HL-60/S4 (cell line): ENCODE measurements around the gene BAIAP2L1.
"Not testable (repeated sequence)": the region's sequence is repeated elsewhere in the genome, so short reads cannot be mapped to it uniquely, and the experiment has no call there.

Source experiments
- in situ Hi-C: fragments of 300-500 bp; cut with MboI; formaldehyde crosslinking; loops from 2 replicates; pipeline ENCODE4 v1.14.3; 2022; ENCODE audit warnings: low sequenced_read_pairs

Gene BAIAP2L1

DNA sequence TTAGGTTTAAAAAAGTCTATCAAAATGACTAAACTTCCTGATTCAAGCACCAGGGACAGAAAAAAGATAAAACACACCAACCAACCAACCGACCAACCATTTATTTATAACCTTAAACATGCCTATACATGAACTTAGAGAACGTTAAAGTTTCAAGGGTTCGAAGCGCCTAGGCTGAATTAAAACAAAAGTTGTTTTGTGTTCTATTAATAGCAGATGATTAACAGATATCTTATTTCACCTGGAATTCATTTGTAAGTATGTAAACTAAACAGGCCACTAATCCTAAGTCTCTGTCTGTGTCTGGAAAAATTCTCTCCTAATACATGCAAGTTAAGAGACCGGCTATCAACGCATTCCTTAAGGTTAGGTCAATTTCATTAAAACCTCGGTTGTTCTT lies 1.4 kb downstream of the BAIAP2L1 start:
- in situ Hi-C loops = no loop called here

DNA sequence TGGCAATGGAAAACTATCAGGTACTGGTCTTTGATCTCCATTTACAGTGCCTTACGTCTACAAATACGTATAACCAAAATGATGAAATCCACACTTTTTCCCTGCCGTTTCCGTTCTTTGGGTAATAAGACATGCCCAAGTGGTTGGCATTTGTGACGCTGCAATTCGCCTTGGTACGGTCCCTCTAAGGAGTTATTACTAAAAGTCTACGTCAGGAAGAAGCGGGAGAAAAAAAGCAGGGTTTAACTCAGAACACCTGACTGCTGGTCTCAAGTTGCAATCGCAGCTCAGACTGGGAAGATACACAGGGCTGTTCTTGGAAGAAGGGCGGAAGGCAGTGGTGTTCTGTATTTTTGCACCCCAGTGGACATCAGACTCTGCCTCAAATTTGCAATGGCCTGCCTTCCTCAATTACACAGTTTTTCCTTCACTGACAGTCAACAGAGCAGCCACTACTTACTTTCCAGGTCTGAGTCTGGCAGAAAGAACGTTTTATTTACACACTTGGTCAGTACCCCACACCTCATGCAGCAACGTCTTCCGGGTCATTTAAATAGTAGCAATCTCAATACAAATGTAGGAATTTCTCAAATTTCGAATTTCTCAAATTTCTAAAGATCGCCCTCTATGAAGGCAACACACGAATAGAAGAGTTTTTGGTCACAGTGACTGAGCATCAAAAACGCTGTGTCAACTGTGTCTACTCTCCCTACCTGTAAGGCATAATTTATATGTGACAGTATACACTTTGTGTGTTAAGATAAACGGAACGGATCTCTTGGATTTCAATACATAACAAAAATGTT lies 2.1 kb downstream of the BAIAP2L1 start:
- in situ Hi-C loops = no loop called here

DNA sequence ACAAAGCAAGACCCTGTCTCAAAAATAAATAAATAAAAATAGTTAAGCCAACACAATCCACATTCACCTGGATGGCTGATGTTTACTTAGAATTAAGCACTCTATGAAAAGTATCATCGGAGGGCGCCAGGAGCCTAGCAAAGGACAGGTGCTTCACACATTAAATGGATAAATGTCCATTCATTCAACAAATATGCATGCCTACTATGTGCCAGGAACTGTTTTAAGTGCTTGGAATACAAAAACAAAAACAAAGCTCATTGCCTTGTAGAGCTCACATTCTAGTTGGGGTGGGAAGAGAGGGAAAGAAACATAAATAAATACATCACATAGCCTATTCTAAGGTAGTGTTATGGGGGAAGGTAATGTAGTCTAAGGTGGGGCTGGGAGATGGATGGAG lies 4.1 kb downstream of the BAIAP2L1 start:
- in situ Hi-C loops = no loop called here

DNA sequence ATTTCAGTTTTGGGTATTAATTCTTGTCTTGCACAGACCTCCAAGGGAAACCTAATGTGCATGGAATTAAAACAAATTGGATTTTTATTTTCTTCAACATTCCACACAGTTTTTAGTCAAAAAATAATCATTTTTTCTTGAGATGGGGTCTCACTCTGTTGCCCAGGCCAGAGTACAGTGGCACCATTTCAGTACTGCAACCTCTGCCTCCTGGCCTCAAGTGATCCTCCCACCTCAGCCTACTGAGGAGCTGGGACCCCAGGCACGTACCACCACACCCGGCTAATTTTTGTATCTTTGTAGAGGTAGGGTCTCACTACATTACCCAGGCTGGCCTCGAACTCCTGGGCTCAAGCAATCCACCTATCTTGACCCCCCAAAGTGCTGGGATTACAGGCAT lies 4.9 kb downstream of the BAIAP2L1 start:
- in situ Hi-C loops = no loop called here

DNA sequence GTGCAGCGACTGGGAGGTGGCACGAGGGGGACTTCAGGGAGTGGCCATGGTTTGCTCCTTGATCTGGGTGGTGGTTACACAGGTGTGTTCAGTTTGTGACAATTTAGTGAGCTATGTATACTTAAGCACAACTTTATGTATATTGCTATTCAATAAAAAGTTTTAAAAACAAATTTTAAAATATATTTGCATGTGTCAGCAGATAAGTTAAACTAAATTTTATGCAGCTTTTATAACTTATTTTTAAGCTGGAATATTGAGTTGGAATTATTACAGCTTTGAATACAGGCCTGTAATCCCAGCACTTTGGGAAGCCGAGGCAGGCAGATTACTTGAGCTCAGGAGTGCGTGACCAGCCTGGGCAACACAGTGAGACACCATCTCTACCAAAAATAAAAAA lies 5.4 kb downstream of the BAIAP2L1 start:
- in situ Hi-C loops = no loop called here

DNA sequence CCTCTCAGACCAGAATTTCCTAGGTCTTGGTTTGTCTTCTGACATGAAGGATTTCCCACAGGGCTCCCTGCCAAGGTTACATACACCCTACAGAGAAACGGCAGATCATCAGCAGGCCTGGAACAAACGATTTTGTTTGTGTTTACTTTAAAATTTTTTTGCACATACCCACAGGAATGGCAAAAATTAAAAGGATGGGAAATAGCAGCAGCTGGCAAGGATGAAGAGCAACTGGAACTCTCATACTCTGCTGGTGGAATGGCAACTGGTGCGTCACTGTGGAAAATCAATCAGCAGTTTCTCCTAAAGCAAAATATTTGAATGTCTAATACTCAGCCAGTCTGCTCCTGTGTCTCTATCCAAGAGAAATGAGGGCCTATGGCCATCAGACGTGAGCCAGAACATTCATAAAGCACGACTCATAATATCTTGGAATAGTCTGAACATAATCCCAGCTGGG lies 6.5 kb downstream of the BAIAP2L1 start:
- in situ Hi-C loops = no loop called here

DNA sequence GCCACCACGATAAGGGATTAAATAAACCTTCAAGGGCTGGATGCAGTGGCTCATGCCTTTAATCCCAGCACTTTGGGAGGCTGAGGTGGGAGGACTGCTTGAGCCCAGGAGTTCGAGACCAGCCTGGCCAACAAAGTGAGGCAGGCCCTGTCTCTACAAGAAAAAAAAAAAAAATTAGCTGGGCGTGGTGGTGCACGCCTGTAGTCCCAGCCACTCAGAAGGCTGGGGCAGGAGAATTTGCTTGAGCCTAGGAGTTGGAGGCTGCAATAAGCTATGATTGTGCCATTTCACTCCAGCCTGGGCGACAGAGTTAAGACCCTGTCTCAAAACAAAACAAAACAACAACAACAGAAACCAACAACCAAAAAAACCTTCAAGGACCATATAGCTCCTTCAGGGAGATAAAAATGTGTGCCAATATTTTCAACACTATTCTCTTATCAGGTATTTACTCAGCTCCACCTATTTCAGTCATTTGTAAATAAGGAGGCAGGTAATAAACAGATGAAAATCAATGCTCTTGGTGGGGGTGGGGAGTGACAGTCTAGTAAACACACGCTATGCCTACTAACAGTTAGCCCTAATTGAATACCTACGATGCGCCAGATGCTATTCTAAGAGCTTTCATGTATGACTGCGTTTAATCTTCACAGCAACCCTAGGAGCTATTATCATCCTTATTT lies 13.2 kb downstream of the BAIAP2L1 start:
- in situ Hi-C loops = no loop called here

DNA sequence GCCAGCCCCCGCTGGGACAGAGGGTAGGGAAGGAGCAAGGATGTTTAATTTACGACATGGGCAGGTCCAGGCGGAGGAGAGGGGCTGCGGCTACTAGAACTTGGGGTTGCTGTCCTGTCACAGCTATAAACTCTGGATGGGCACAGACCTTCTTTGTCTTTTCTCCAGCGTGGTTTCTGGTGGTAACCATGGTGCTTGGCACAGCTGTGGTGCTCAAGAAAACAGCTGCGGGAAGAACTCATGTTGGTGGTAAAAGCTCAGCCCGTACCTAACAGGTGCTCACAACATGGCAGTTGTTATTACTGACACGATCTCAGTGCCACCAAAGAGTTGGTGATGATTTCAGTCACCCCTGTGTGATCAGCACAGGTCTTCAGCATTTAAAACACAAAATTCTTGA lies 13.8 kb downstream of the BAIAP2L1 start:
- in situ Hi-C loops = no loop called here

DNA sequence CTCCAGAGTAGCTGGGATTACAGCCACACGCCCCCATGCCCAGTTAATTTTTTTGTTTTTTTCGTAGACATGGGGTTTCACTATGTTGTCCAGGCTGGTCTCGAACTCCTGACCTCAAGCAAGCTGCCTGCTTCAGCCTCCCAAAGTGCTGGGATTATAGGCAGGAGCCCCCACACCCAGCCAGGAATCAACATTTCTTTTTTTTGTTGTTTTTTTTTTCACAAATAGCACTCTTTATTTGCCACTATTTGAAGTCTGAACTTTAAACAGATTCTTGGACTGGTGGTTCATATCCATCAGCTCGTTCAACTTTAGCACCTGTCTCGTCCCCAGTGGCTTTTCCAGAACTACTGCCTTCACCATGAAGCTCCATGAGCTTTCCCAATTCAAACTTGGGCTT lies 15.4 kb downstream of the BAIAP2L1 start:
- in situ Hi-C loops = not testable (repeated sequence)

DNA sequence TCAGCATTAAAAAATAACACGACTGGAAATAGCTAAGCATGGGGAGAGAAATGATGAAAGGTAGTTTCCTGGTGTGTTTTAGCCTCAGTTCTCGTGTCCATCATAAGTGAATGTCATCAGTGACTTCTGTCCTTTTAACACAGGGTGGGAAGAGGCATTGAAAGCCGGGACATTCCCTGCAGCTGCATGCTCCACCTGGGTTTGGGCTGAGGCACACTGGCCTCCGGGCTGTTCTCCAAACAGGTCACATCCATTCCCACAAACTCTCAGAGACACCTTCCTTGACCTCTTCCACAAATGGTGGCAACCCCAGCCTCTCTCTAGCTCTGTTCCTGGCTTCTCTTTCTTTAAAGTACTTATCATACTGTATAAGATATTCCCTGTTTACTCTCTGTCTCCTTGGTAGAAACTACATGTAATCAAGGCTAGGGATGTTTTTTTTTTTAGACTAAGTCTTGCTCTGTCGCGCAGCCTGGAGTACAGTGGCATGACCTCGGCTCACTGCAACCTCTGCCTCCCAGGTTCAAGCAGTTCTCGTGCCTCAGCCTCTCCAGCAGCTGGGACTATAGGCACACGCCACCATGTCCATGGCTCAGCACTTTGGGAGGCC lies 22.6 kb downstream of the BAIAP2L1 start:
- in situ Hi-C loops = no loop called here

DNA sequence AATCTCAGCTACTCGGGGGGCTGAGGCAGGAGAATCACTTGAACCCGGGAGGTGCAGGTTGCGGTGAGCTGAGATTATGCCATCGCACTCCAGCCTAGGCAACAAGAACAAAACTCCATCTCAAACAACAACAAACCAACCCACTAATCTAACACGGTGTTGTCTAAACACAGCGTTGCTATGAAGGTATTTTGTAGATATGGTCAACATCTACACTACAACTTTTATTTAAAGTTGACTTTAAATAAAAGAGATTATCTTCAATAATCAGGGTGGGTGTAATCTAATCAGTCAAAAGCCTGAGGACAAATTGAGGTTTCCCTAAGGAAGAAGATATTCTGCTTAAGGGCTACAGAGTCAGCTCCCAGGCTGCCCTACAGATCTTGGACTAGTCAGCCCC lies 24.2 kb downstream of the BAIAP2L1 start:
- in situ Hi-C loops = no loop called here

DNA sequence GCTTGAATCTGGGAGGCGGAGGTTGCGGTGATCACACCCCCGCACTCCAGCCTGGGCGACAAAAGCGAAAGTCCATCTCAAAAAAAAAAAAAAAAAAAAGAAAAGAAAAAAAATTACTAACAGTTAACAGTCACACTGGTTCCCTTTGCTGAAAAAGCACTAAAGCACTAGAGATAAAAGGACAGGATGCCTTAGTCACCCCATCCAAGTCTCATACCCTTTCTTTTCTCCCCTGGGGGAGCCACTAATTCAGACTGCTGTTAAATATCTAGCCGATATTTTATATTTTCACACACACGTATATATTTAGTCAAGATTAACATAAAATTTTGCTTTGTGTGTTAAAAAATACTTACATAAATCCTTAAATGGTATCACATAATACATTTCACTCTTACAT lies 25.2 kb downstream of the BAIAP2L1 start:
- in situ Hi-C loops = no loop called here

DNA sequence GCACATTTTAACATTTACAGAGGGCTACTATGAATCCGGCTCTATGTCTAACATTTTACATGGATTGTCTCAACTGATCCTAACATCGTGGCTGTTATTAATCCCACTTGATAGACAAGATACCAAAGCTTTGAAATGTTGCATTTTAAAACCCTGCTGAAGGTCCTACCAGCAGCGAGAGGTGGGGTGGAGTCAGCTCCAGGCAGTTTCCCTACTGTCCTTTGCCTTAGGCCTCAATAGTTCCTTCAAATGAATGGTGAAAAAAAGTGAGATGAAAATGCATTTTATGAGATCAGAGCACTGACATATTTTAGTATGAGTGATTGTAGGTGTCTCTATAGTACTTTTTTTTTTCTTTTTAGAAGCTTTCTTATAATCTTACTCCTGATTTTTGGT lies 26.6 kb downstream of the BAIAP2L1 start:
- in situ Hi-C loops = no loop called here

DNA sequence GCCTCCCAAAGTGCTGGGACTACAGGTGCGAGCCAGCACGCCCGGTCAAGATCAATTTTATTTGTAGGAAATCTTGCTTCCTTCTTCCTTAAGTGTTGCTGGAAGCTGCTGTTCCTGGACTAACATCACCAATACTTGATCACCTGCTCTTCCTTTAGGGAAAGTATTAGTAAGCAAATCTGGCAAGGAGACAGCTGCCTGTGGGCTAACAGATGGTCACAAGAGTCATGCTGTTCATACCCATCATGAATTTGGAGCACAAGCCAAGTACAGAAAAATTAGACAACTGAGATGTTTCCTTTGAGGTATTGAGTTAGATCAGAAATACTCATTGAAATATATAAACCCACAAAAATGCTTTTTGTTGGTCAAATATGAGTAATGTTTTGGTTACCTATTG lies 27.9 kb downstream of the BAIAP2L1 start:
- in situ Hi-C loops = no loop called here

DNA sequence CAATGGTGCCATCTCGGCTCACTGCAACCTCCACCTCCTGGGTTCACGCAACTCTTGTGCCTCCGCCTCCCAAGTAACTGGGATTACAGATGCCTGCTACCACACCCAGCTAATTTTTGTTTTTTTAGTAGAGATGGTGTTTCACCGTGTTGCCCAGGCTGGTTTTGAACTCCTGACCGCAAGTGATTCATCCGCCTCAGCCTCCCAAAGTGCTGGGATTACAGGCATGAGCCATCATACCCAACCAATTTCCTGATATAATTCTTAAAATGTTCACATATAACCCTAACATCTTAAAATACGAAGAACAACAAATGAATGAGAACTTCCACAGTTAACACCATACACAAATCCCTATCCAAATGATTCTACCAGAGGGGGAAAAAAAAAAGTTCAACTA lies 31.2 kb downstream of the BAIAP2L1 start:
- in situ Hi-C loops = no loop called here

DNA sequence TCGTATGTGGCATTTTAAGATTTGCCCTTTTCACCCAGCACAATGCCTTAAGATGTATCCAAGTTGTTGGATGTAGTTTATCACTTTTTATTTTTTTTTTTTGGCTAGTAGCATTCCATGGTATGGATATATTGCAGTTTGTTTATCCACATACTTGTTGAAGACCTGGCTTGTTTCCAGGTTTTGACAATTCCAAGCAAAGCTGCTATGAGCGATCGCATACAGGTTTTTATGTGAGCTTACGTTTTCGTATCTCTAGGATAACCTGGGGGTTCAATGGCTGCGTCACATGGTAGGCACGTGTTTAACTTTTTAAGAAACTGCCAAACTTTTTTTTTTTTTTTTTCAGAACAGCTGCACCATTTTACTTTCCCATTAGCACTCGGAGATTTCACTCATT lies 32.2 kb downstream of the BAIAP2L1 start:
- in situ Hi-C loops = no loop called here

DNA sequence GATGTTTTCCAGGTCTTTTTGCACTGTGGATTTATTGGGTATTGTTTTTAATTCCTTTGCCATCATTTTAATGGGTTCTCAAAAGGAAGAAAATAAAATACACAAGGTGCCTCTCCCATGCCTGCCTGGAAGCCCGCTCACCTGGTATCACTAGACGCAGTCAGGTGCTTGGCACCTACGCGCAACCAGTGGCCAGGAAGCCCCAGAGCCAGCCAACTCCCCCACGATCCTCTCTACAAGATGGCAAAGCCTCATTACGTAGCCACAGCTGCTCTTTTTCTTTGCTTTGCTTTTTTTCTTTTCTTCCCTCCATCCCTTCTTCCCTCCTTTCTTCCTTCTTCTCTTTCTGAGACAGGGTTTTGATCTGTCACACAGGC lies 34.3 kb downstream of the BAIAP2L1 start:
- in situ Hi-C loops = no loop called here

DNA sequence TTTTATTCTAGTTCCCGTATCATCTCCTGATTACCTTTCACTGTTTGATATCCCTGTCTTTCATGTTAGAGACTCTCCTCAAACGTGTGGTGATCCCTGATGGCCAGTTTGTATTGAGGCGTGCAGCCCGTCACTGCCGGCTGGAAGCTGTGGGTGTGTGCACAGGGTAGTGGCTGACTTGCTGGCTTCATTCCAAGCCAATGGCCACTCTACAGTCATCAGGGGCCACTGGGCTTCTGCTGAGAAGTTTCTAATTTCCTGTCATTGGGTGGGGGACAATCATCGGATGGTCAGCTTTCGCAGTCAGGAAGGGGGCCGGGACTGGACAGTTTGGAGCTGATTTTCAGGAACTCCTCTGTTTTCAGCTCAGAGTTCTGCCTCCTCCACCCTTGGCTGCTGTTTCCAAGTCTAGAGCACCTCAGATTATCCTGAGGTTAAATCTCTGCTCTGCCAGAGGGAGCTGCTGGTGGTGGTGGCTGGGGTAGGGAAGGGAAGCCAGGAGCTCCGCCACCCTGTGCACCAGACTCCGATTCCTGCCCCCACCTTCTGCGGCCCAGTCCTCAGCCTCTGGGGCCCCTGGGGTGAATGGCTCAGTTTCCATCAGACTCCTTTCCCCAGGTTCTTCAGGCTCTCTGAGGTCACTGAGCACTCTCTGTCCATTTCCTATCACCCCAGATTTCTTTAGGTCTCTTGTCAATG lies 34.9 kb downstream of the BAIAP2L1 start:
- in situ Hi-C loops = no loop called here

DNA sequence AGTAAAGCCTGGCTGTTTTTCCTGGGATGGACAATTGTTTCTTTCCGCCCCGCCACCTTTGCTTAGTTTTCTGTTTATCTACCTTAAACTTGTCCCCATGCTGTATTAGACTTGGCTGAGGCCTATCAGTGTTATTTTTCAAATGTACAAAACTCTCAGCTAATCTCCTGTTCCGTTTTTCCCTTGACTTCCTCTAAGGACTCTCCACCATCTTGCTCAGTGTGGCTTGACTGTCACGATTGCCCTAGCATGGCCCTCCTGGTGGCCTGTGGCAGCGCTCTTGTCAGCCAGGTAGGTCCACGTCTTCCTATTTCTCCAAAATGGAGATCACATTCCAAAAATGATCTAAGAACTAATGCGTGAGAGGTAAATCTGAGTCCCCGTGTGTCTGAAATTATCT lies 36.7 kb downstream of the BAIAP2L1 start:
- in situ Hi-C loops = no loop called here

DNA sequence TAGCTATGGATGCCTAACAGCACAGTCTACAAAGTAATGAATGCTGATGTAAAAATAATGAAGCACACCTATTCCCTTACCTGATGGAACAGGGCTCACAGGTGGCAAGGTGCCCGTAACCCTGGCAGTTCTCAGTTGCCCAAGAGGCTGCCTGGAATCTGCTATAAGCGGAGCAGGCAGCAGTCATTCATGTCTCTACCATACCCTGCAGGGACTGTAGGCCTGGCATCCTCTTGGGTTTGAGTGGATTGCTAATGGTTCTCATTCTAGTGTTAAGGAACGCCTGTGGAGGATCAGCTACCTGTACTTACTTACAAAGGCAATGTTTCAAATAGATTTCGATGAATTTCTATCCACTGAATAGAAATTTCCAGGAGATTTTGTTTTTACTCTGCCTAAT lies 38.4 kb downstream of the BAIAP2L1 start:
- in situ Hi-C loops = no loop called here
